ENCODE data around the gene APLP2. TPM values are rescaled to one million over a fixed set of nuclear protein-coding genes. Genes with fewer than 3 reads are reported as not detected.
"Not testable (repeated sequence)": the region's sequence is repeated elsewhere in the genome, so short reads cannot be mapped to it uniquely, and the experiment has no call there.

The APLP2 gene
- total RNA-seq, 4 donors from 2014 or later, result 125 to 226 (median 158) TPM

DNA sequence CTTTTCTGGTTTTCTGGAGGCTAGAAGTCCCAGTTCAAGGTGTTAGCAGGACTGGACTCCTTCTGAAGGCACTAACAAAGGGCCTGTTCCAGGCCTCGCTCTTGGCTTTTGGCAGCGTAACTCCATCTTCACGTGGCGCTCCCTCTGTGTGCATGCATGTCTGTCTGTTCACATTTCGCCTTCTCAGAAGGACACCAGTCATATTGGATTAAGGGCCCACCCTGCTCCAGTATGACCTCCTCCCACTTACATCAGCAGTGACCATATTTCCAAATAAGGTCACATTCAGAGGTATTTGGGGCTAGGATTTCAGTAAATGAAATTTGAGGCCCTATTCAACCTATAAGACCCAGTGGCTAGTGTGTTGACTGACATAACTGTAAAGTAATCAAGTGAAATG, 20.0 kb downstream of the APLP2 start:
- intact Hi-C loops (cut with DNase I; ENCODE audit: low total_unique reads), result loop anchor here (5.0 kb wide), 1 partner anchor 953 kb away; no protein-coding TSS in a partner anchor
- TF ChIP-seq, protein P1, sequence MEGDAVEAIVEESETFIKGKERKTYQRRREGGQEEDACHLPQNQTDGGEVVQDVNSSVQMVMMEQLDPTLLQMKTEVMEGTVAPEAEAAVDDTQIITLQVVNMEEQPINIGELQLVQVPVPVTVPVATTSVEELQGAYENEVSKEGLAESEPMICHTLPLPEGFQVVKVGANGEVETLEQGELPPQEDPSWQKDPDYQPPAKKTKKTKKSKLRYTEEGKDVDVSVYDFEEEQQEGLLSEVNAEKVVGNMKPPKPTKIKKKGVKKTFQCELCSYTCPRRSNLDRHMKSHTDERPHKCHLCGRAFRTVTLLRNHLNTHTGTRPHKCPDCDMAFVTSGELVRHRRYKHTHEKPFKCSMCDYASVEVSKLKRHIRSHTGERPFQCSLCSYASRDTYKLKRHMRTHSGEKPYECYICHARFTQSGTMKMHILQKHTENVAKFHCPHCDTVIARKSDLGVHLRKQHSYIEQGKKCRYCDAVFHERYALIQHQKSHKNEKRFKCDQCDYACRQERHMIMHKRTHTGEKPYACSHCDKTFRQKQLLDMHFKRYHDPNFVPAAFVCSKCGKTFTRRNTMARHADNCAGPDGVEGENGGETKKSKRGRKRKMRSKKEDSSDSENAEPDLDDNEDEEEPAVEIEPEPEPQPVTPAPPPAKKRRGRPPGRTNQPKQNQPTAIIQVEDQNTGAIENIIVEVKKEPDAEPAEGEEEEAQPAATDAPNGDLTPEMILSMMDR (IDR thresholded peaks at IDR 0.05), result no peak
- TF ChIP-seq POLR2A (IDR thresholded peaks at IDR 0.05), result no peak
- no peak for DNase-seq (ENCODE audit: low spot score in 2 of 2)
- no peak overlapping the region for H3K4me3 ChIP-seq (ENCODE audit: low read depth, poor library complexity, severe bottlenecking)
- WGBS, 2 donors, result 94 to 98% methylated on average over 5 of the region's 5 CpGs

DNA sequence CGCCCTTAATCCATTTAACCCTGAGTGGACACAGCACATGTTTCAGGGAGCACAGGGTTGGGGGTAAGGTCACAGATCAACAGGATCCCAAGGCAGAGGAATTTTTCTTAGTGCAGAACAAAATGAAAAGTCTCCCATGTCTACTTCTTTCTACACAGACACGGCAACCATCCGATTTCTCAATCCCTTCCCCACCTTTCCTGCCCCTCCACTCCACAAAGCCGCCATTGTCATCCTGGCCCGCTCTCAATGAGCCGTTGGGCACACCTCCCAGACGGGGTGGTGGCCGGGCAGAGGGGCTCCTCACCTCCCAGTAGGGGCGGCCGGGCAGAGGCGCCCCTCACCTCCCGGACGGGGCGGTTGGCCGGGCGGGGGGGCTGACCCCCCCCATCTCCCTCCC, 20.8 kb downstream of the APLP2 start:
- H3K4me3 ChIP-seq (ENCODE audit: low read depth, poor library complexity, severe bottlenecking); intact Hi-C loops (cut with DNase I; ENCODE audit: low total_unique reads); DNase-seq (ENCODE audit: low spot score in 2 of 2): not testable (repeated sequence)
- whole genome bisulfite sequencing, 2 donors, result 92 to 93% methylated on average over 6 to 14 of the region's 16 CpGs

DNA sequence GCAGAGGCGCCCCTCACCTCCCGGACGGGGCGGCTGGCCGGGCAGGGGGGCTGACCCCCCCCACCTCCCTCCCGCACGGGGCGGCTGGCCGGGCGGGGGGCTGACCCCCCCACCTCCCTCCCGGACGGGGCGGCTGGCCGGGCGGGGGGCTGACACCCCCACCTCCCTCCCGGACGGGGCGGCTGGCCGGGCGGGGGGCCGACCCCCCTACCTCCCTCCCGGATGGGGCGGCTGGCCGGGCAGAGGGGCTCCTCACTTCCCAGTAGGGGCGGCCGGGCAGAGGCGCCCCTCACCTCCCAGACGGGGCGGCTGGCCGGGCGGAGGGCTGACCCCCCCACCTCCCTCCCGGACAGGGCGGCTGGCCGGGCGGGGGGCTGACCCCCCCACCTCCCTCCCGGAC, 21.5 kb downstream of the APLP2 start:
- DNase-seq (ENCODE audit: low spot score in 2 of 2); H3K4me3 ChIP-seq (ENCODE audit: low read depth, poor library complexity, severe bottlenecking); intact Hi-C loops (cut with DNase I; ENCODE audit: low total_unique reads): not testable (repeated sequence)
- no CpG with 5 or more reads among the region's 36 CpGs for WGBS, 2 donors

DNA sequence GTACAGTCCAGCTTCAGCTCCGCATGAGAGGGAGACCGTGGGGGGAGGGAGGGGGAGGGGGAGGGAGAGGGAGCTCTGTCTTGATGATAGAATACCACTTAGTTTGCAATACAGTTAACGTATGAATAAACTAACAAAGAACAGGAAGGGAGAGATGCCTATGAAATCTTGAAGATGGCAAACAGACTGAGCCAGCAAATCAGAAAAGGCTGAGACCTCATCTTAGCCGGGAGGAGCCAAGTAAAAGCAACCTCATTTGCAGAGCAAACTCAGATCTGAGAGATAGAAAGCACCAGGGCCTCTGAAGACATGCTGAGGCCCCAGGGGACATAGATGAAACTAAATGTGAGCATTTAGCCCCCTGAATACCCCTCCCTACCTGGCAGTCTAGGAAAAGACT, 23.0 kb downstream of the APLP2 start:
- no peak overlapping the region for H3K4me3 ChIP-seq (ENCODE audit: low read depth, poor library complexity, severe bottlenecking)
- WGBS, 2 donors, result 92% methylated on average over 4 of the region's 4 CpGs
- DNase-seq (ENCODE audit: low spot score in 2 of 2), result no peak
- TF ChIP-seq, protein P1 (IDR thresholded peaks at IDR 0.05), result no peak
- no peak for TF ChIP-seq POLR2A (IDR thresholded peaks at IDR 0.05)
- intact Hi-C loops (cut with DNase I; ENCODE audit: low total_unique reads), result no loop called here

DNA sequence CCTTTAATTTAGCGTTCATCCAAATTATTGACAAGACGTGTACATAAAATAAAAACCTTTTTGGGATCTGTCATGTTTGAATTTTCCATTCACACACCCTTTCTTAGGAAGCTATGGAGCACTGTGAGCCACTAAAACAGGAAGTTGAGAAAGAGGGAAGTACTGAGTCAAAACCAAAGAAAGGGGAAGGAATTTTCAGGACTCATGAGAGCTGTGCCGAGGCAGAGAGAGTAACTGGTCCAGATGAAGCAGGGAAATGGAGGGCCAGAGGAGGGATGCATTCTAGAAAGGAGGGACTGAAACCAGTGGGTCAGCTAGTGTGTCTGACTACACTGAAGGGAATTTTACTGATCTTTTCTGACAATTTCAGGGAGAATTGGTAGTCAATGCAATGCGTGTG, 24.9 kb downstream of the APLP2 start:
- DNase-seq (ENCODE audit: low spot score in 2 of 2), result no peak
- 85 to 86% methylated on average over 4 of the region's 4 CpGs for WGBS, 2 donors
- no peak overlapping the region for H3K4me3 ChIP-seq (ENCODE audit: low read depth, poor library complexity, severe bottlenecking)
- intact Hi-C loops (cut with DNase I; ENCODE audit: low total_unique reads), result no loop called here
- TF ChIP-seq, protein P1 (IDR thresholded peaks at IDR 0.05), result no peak
- no peak for TF ChIP-seq POLR2A (IDR thresholded peaks at IDR 0.05)

DNA sequence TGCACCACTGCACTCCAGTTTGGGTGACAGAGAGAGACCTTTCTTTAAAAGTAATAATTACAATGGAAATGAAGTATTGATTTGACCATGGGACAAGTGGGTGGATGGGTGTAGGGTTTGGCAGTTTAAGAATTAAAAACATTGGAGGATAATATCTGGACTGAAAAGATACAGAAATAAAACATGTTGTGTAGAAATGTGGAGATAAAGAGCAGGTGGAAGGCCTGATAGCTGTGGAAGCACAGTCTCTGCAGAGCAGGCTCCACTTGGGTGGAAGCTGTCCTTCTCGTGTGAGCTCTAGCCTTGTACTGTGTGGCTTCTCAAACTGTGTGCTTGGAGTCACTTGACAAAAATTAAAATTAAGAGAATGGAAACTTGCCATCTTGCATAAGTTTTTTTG, 25.6 kb downstream of the APLP2 start:
- 64 to 75% methylated on average over 1 of the region's 1 CpG for WGBS, 2 donors
- TF ChIP-seq, protein P1 (IDR thresholded peaks at IDR 0.05), result no peak
- TF ChIP-seq POLR2A (IDR thresholded peaks at IDR 0.05), result no peak
- no peak for DNase-seq (ENCODE audit: low spot score in 2 of 2)
- intact Hi-C loops (cut with DNase I; ENCODE audit: low total_unique reads), result no loop called here
- H3K4me3 ChIP-seq (ENCODE audit: low read depth, poor library complexity, severe bottlenecking), result no peak overlapping the region

DNA sequence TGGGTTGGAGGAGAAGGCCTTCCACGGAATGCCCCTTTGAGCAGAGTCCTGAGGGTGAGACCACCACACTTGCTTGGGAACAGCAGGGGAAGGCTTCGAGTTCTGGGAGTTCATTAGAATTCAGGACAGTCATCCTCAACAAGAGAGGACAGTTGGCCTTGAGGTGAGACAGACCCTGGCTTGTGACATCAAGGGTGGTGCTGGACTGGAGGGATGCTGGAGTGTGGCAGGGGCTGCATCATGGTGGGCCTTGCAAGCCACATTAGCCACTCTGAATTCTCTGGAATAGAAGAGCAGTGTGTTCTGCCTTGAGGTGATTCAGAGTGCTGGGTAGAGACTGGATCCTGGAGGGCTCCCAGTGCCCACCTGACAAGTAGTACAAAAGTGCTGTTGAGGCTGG, 26.3 kb downstream of the APLP2 start:
- TF ChIP-seq, protein P1 (IDR thresholded peaks at IDR 0.05), result no peak
- no peak for TF ChIP-seq POLR2A (IDR thresholded peaks at IDR 0.05)
- no peak for DNase-seq (ENCODE audit: low spot score in 2 of 2)
- 87 to 100% methylated on average over 2 of the region's 2 CpGs for WGBS, 2 donors
- intact Hi-C loops (cut with DNase I; ENCODE audit: low total_unique reads), result no loop called here
- H3K4me3 ChIP-seq (ENCODE audit: low read depth, poor library complexity, severe bottlenecking), result no peak overlapping the region
